Cardiac fibroblast (primary cell): Measurements from ENCODE around the gene LYRM1.

Experiments
- DNase-seq, 2 donors: peaks; one replicate each; pipeline versions ENCODE4 v3.0.0 to v3.0.0-alpha.2; 2010; ENCODE audit warnings: low read depth in 2 of 2
- H3K4me3 ChIP-seq, 2 donors: replicated peaks in 1 of 2; 1 replicate in 1 of 2; 2 replicates in 1 of 2; pipeline ENCODE4 v1.5.1; 2011; ENCODE audit warnings: low read depth in 2 of 2, low read length in 2 of 2, mild to moderate bottlenecking in 2 of 2, moderate library complexity in 1 of 2
- TF ChIP-seq, protein P1 (sequence below): IDR thresholded peaks from one replicate; pipeline ENCODE4 v1.5.1; 2011; ENCODE audit warnings: low read depth, mild to moderate bottlenecking, low read length, inconsistent platforms

LYRM1 gene

GRCh38 chr16:20887207-20887606, 13.4 kb upstream of the LYRM1 start:
- TF ChIP-seq, protein P1, sequence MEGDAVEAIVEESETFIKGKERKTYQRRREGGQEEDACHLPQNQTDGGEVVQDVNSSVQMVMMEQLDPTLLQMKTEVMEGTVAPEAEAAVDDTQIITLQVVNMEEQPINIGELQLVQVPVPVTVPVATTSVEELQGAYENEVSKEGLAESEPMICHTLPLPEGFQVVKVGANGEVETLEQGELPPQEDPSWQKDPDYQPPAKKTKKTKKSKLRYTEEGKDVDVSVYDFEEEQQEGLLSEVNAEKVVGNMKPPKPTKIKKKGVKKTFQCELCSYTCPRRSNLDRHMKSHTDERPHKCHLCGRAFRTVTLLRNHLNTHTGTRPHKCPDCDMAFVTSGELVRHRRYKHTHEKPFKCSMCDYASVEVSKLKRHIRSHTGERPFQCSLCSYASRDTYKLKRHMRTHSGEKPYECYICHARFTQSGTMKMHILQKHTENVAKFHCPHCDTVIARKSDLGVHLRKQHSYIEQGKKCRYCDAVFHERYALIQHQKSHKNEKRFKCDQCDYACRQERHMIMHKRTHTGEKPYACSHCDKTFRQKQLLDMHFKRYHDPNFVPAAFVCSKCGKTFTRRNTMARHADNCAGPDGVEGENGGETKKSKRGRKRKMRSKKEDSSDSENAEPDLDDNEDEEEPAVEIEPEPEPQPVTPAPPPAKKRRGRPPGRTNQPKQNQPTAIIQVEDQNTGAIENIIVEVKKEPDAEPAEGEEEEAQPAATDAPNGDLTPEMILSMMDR: no peak
- DNase-seq: no peak

DNA sequence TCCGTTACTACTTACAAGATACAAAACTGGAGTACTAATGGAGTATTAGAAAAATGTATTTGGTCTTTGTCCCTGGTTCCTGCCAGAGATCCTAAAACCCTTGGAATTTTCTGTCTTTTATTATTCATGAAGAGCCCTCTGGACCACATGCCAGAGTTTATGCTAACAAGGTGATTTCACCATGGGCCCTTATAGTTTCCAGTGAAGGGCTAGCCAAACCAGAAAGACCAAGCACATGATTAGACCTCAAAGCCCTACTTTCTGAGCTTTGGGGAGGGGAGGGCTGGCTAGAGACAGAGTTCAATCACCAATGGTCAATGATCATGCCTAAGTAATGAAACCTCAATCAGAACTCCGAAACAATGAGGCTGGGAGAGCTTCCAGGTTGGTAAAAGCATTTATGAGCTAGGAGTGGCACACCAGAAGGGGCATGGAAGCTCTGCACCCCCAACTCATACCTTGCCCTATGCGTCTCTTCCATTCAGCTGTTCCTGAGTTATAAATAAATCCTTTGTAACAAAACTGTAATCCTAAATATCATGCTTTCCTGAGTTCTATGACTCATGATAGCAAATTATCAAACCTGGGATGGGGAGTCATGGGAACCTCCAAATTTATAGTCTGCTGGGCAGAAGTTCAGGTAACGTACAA, 10.8 kb upstream of the LYRM1 start:
- no peak overlapping the region for H3K4me3 ChIP-seq
- TF ChIP-seq, protein P1: no peak
- no peak for DNase-seq

More at GRCh38 chr16:20887207-20887606, 13.4 kb upstream of the LYRM1 start:
- no peak overlapping the region for H3K4me3 ChIP-seq

DNA sequence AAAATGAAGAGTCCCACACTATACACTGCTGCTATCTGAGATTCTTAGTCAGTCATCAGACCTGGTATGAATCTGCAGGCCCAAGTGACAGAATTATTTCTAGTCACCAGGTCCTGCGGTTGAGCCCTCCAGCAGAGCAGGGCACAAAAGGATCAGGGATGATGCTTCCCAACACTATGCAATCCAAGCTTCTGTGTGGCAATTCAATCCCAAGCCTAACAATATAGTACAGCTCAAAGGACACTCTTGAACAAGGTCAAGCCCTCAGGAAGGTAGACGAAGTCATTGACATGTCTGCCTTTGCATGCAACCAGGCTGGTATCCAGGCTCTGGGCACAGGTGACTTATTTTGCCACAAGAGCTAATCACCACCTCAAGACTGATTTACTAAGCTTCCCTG, 6.2 kb upstream of the LYRM1 start:
- TF ChIP-seq, protein P1: no peak
- no peak for DNase-seq
- no peak overlapping the region for H3K4me3 ChIP-seq

GRCh38 chr16:20897253-20897897, 3.2 kb upstream of the LYRM1 start:
- DNase-seq: peak; percentile 60 to 77
- TF ChIP-seq, protein P1: no peak
- H3K4me3 ChIP-seq: peak overlapping the region in 1 of 2 donors; percentile 98

- peak overlapping the region; percentile 93 to 98 for H3K4me3 ChIP-seq
- no peak for DNase-seq
These were observed 2.6 kb upstream of the LYRM1 start for GRCh38 chr16:20897922-20898321.

GRCh38 chr16:20899071-20899470, 1.5 kb upstream of the LYRM1 start:
- peak overlapping the region; percentile 93 to 98 for H3K4me3 ChIP-seq
- peak; percentile 67 to 84 for DNase-seq
- TF ChIP-seq, protein P1: no peak

More at GRCh38 chr16:20897922-20898321, 2.6 kb upstream of the LYRM1 start:
- TF ChIP-seq, protein P1: no peak
